Body of pancreas (tissue), 4 donors: ENCODE results near the gene GRAP2.

Experiments used
- CTCF ChIP-seq, 7 experiments: fragments of 450-650 bp in 4 of 7; fragments of 200-600 bp in 3 of 7; sonication (generic) in 3 of 7; IDR thresholded peaks; one replicate each; pipeline ENCODE4 v1.5.1; 2016 to 2019; ENCODE audit warnings: antibody characterized with exemption in 7 of 7
- POLR2A ChIP-seq, 3 donors: fragments of 450-650 bp; IDR thresholded peaks; one replicate each; pipeline ENCODE4 v1.6.1; 2016; ENCODE audit warnings: antibody characterized with exemption in 3 of 3, mild to moderate bottlenecking in 2 of 3

DNA sequence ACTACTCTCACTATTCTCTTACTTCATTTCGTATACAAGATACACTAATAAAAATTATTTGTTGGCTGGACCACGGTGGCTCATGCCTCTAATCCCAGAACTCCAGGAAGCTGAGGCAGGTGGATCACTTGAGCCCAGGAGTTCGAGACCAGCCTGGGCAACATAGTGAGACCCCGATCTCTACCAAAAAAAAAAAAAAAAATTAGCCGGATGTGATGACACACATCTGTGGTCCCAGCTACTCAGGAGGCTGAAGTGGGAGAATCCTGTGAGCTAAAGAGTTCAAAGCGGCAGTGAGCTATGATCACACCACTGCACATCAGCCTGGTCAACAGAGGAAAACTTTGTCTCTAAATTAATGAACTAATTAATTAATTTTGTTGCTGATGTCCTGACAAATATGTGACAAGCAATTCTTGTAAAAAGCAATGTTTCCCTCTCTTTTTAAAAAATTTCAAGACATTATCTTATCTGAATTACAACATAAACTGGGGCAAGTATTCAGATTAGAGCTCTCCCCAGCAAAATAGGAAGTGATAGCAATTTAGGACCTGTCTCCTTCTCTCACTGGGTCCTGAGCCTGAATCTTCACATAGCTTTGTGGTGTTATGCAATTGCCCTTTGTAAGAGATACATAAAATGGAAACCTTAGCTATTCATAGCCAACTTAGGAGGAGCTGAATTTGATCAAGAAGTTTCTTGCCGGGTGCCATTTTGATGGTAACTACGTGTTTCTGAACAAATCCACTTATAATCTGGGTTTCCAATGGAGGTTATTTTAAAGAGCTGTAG is 41.8 kb downstream of the GRAP2 start:
- no peak for TF ChIP-seq CTCF (IDR thresholded peaks at IDR 0.05)
- TF ChIP-seq POLR2A (IDR thresholded peaks at IDR 0.05): no peak
